GM10266 (cell line): ENCODE results near the gene TXNRD1.

ENCODE experiments used
- DNase-seq: peaks from one replicate; pipeline ENCODE4 v3.0.0; 2012; ENCODE audit errors: extremely low spot score
- CTCF ChIP-seq: IDR thresholded peaks from 2 replicates; pipeline ENCODE4 v1.5.1; 2012; ENCODE audit warnings: mild to moderate bottlenecking, low read depth; ENCODE audit not compliant: control insufficient read depth, insufficient read depth; ENCODE audit errors: missing control alignments

Gene TXNRD1

DNA sequence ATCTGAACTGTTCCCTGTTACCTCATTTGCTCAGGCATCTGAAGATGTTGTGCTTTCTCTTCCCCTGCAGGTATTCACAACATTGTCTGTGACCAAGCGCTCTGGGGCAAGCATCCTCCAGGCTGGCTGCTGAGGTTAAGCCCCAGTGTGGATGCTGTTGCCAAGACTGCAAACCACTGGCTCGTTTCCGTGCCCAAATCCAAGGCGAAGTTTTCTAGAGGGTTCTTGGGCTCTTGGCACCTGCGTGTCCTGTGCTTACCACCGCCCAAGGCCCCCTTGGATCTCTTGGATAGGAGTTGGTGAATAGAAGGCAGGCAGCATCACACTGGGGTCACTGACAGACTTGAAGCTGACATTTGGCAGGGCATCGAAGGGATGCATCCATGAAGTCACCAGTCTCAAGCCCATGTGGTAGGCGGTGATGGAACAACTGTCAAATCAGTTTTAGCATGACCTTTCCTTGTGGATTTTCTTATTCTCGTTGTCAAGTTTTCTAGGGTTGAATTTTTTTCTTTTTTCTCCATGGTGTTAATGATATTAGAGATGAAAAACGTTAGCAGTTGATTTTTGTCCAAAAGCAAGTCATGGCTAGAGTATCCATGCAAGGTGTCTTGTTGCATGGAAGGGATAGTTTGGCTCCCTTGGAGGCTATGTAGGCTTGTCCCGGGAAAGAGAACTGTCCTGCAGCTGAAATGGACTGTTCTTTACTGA, 132.9 kb downstream of the TXNRD1 start:
- TF ChIP-seq CTCF = no peak
- DNase-seq = no peak

DNA sequence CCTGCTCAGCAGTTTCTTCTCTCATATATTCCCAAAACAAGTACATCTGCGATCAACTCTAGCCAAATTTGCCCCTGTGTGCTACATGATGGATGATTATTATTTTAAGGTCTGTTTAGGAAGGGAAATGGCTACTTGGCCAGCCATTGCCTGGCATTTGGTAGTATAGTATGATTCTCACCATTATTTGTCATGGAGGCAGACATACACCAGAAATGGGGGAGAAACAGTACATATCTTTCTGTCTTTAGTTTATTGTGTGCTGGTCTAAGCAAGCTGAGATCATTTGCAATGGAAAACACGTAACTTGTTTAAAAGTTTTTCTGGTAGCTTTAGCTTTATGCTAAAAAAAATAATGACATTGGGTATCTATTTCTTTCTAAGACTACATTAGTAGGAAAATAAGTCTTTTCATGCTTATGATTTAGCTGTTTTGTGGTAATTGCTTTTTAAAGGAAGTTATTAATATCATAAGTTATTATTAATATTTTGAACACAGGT, 133.5 kb downstream of the TXNRD1 start:
- no peak for TF ChIP-seq CTCF
- DNase-seq = no peak

DNA sequence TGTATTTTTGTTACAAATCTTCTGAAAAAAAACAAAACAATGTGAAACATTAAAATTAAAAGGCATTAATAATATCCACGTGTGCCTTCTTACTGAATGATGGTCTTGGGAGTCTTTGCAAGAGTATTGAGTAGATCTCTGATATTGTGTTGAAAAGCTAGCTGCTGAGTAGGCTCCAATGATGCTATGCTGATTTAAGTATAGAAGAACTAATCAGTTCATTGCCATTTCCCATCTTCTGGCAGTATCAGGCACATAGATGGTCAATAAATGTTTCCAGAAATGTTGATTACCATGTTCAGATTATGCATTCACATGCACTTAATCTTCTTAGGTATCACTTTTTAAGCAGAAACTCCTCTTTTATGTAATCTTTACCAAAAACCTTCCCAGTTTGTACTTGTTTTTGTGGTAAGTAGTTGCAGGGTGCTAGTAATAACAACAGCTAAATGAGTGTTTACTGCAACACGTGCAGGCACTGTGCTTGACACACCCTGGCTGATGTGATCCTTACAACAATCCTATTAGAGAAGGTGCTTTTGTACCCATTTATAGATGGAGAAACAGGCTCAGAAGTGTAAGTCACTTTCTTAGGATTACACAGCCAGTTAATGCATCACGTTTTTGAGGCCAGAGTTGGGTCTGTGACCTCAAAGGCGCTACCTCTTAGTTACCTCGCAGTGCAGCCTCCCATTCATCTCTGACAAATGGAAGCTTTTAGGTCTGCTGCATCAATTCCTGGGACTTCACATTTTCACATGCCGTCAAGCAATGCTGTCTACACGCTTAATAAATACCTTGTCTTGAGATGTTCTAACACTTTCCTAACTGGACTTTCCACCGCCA, 134.9 kb downstream of the TXNRD1 start:
- TF ChIP-seq CTCF = no peak
- no peak for DNase-seq

DNA sequence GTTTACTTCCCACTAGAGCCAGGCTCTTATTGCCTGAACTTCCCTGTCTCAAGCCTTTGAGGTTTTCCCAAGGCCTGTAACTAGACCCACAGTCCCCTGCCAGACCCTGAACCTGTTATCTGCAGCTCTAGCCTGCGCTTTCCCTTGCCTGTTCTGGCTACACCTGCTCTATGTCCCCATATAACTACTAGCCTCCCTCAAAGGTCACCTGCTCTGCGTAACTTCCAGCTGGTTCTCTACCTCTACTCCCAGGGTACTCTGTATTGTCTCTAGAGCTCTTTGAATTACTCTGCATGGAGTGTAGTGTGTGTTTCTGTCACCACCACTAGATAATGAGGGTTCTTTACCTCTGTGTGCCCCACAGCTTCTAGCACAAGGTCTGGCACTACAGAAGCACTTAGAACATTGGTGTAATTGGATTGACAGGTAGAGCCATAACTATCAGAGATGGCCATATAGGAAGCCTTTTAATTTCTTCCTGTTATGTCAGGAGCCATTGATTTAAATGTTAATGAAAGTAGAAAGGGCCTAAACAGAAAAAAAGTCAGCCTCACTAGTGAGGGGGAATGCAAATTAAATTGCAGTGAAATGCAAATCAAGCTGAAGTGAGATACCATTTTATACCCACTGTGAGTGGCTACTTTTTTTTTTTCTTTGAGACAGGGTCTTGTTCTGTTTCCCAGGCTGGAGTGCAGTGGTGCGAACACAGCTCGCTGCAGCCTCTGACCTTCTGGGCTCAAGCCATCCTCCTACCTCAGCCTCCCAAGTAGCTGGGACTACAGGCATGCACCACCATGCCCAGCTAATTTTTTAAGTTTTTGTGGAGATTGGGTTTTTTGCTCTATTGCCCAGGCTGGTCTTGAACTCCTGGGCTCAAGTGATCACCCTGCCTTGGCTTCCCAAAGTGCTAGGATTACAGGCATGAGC, 135.7 kb downstream of the TXNRD1 start:
- no peak for DNase-seq
- TF ChIP-seq CTCF = no peak

- DNase-seq = no peak
- TF ChIP-seq CTCF = no peak
Observed at GRCh38 chr12:104352106-104352713, 136.6 kb downstream of the TXNRD1 start.

DNA sequence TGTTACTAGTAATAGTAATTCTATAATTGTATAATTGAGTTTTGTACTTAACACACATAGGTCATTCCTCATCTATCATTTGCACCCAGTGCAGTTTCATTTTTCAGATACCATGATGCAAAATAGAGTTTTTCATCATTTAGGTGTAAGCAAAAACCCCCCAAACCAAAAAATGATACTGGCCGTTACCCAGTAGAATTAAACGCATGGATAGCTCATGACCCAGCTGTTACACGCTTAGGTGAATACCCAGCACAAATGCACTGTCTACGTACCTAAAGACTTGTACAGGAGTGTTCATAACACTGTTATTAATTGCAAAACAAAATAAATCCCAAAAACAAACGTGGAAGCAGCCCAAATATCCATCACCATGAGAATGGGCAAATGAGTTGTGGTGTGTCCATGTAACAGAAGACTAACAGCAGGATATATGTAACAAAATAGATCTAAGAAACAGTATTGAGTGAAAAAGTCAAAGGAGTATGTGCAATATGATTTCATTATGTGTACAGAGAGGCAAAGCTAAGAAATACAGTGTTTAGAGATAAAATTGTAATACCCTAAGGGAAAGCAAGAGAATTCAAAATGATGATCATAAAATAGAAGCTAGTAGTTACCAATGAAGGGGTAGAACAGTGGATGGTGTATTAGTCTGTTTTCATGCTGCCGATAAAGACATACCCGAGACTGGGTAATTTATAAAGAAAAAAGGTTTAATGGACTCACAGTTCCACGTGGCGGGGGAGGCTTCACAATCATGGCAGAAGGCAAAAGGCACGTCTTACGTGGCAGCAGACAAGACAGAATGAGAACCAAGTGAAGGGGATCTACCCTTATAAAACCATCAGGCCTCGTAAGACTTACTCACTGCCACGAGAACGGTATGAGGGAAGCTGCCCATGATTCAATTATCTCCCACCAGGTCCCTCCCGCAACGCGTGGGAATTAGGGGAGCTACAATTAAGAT, 137.7 kb downstream of the TXNRD1 start:
- no peak for TF ChIP-seq CTCF

More for the DNA sequence above, 137.7 kb downstream of the TXNRD1 start:
- peak; percentile 21 for DNase-seq
